ENCODE results near the gene TBC1D9B.

GRCh38 chr5:179860301-179860700 lies 47.4 kb downstream of the TBC1D9B start:
- no peak for TF ChIP-seq CTCF (conservative IDR thresholded peaks at IDR 0.05)
- no peak for TF ChIP-seq ZFX (IDR thresholded peaks at IDR 0.05)

Measured in C4-2B (cell line).